ENCODE results near the gene RSAD1. TPM values are rescaled to one million over a fixed set of nuclear protein-coding genes. Genes with fewer than 3 reads are reported as not detected.
"Not testable (repeated sequence)": the region's sequence is repeated elsewhere in the genome, so short reads cannot be mapped to it uniquely, and the experiment has no call there.

Gene RSAD1
- total RNA-seq, 2 donors from 2014 or later: 26.6 to 35.8 TPM

DNA sequence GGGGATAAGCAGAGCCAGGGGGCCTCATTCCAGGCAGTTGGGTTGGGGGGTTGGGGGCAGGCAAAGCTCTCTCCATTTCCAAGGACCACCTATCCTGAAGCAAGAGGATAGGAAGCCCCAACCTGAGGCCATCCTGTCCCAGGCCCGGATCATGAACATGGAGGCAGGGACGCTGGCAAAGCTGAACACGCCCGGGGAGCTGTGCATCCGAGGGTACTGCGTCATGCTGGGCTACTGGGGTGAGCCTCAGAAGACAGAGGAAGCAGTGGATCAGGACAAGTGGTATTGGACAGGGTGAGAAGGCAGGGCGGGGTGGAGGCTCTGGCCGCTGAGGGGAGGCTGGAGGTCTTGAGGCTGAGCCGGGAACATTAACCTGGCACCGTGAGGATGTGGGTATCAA, 6.4 kb upstream of the RSAD1 start:
- peaks cover 17% of the 10 kb centered on the region for H3K4me1 Mint-ChIP-seq
- no peak overlapping the region for H3K4me3 Mint-ChIP-seq
- no peak overlapping the region for H3K27ac ChIP-seq (ENCODE audit: low read depth, low read length)
- 95% methylated on average over 7 to 10 of the region's 10 CpGs for WGBS, 2 experiments (ENCODE audit: insufficient coverage in 1 of 2, insufficient read length in 1 of 2)
- H3K27me3 Mint-ChIP-seq (ENCODE audit: insufficient read depth): peaks cover 52% of the 10 kb centered on the region
- no peaks in the 10 kb centered on the region for H3K36me3 ChIP-seq (ENCODE audit: control insufficient read depth, insufficient read depth, low read length)
- H3K27ac Mint-ChIP-seq: no peak overlapping the region
- peaks cover 16% of the 10 kb centered on the region for H3K27me3 ChIP-seq (ENCODE audit: control insufficient read depth, insufficient read depth, low read length, poor library complexity, severe bottlenecking)
- no peaks in the 10 kb centered on the region for H3K4me1 ChIP-seq (ENCODE audit: control insufficient read depth, insufficient read depth, low read length)
- no peak for DNase-seq
- no peaks in the 10 kb centered on the region for H3K9me3 Mint-ChIP-seq
- no peak overlapping the region for H3K9ac ChIP-seq (ENCODE audit: extremely low read depth, low read length, poor library complexity, severe bottlenecking)
- H3K9me3 ChIP-seq (ENCODE audit: control insufficient read depth, low read length): no peaks in the 10 kb centered on the region
- H3K36me3 Mint-ChIP-seq (ENCODE audit: low read depth): peaks cover 26% of the 10 kb centered on the region
- TF ChIP-seq, protein P1, sequence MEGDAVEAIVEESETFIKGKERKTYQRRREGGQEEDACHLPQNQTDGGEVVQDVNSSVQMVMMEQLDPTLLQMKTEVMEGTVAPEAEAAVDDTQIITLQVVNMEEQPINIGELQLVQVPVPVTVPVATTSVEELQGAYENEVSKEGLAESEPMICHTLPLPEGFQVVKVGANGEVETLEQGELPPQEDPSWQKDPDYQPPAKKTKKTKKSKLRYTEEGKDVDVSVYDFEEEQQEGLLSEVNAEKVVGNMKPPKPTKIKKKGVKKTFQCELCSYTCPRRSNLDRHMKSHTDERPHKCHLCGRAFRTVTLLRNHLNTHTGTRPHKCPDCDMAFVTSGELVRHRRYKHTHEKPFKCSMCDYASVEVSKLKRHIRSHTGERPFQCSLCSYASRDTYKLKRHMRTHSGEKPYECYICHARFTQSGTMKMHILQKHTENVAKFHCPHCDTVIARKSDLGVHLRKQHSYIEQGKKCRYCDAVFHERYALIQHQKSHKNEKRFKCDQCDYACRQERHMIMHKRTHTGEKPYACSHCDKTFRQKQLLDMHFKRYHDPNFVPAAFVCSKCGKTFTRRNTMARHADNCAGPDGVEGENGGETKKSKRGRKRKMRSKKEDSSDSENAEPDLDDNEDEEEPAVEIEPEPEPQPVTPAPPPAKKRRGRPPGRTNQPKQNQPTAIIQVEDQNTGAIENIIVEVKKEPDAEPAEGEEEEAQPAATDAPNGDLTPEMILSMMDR (conservative IDR thresholded peaks at IDR 0.05): no peak
- H3K4me3 ChIP-seq (ENCODE audit: low read length): no peak overlapping the region

DNA sequence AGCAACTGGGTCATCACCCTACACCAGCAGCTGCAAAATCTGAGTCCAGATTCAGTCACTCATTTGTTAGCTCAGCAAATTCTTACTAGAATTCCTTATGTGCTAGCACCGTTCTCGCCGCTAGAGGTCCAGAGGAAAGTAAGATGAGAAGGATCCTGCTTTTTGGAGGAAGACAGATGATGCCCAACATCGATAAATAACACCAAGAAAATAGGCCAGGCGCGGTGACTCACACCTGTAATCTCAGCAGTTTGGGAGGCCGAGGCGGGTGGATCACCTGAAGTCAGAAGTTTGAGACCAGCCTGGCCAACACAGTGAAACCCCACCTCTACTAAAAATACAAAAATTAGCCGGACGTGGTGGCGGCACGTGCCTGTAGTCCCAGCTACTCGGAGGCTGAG, 5.9 kb upstream of the RSAD1 start:
- H3K9me3 Mint-ChIP-seq: not testable (repeated sequence)
- 90 to 93% methylated on average over 8 to 13 of the region's 13 CpGs for WGBS, 2 experiments (ENCODE audit: insufficient coverage in 1 of 2, insufficient read length in 1 of 2)
- H3K27me3 ChIP-seq (ENCODE audit: control insufficient read depth, insufficient read depth, low read length, poor library complexity, severe bottlenecking): peaks cover 14% of the 10 kb centered on the region

DNA sequence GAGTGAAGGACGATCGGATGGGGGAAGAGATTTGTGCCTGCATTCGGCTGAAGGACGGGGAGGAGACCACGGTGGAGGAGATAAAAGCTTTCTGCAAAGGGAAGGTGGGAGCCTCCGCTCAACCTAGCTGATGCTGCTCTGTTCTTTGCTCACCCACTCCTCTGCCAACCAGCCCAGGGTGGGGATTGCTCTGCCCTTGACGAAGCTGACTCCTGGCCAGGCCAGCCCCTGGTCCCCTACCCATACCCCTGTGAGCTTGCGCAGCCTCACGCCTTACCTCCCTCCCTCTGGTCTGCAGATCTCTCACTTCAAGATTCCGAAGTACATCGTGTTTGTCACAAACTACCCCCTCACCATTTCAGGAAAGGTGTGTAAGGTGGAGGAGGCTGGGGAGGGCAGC, 4.8 kb upstream of the RSAD1 start:
- Mint-ChIP-seq H3K9me3 (no peaks in the 10 kb centered on the region), H3K27me3 (ENCODE audit: insufficient read depth) (peaks cover 40% of the 10 kb centered on the region), H3K27ac (no peak overlapping the region), H3K4me3 (no peak overlapping the region), H3K36me3 (ENCODE audit: low read depth) (peaks cover 26% of the 10 kb centered on the region), H3K4me1 (peaks cover 12% of the 10 kb centered on the region)
- Histone ChIP-seq H3K9me3 (ENCODE audit: control insufficient read depth, low read length) (no peaks in the 10 kb centered on the region), H3K36me3 (ENCODE audit: control insufficient read depth, insufficient read depth, low read length) (no peaks in the 10 kb centered on the region), H3K9ac (ENCODE audit: extremely low read depth, low read length, poor library complexity, severe bottlenecking) (no peak overlapping the region), H3K27me3 (ENCODE audit: control insufficient read depth, insufficient read depth, low read length, poor library complexity, severe bottlenecking) (peaks cover 3% of the 10 kb centered on the region), H3K4me1 (ENCODE audit: control insufficient read depth, insufficient read depth, low read length) (no peaks in the 10 kb centered on the region), H3K4me3 (ENCODE audit: low read length) (no peak overlapping the region), H3K27ac (ENCODE audit: low read depth, low read length) (no peak overlapping the region)
- TF ChIP-seq, protein P1 (conservative IDR thresholded peaks at IDR 0.05): no peak
- no peak for DNase-seq
- 88 to 97% methylated on average over 5 to 9 of the region's 11 CpGs for WGBS, 2 experiments (ENCODE audit: insufficient coverage in 1 of 2, insufficient read length in 1 of 2)

More for the DNA sequence above, 5.9 kb upstream of the RSAD1 start:
- H3K36me3 Mint-ChIP-seq (ENCODE audit: low read depth): peaks cover 26% of the 10 kb centered on the region
- not testable (repeated sequence) for H3K9me3 ChIP-seq (ENCODE audit: control insufficient read depth, low read length); H3K27ac Mint-ChIP-seq; H3K27ac ChIP-seq (ENCODE audit: low read depth, low read length); H3K36me3 ChIP-seq (ENCODE audit: control insufficient read depth, insufficient read depth, low read length); H3K9ac ChIP-seq (ENCODE audit: extremely low read depth, low read length, poor library complexity, severe bottlenecking); H3K4me3 Mint-ChIP-seq; H3K4me3 ChIP-seq (ENCODE audit: low read length); H3K4me1 ChIP-seq (ENCODE audit: control insufficient read depth, insufficient read depth, low read length)
- TF ChIP-seq, protein P1 (conservative IDR thresholded peaks at IDR 0.05): peak; percentile 49
- H3K27me3 Mint-ChIP-seq (ENCODE audit: insufficient read depth): peaks cover 47% of the 10 kb centered on the region
- peaks cover 13% of the 10 kb centered on the region for H3K4me1 Mint-ChIP-seq
- peak; percentile 72 for DNase-seq

All from endodermal cell (in vitro differentiated cells).